GM21717 (cell line): ENCODE results near the gene RNF148.
"Not testable (repeated sequence)": the region's sequence is repeated elsewhere in the genome, so short reads cannot be mapped to it uniquely, and the experiment has no call there.

Experiments used
- ATAC-seq: cut with Tn5 transposase; IDR thresholded peaks from one replicate; pipeline ENCODE4 v1.9.1; 2021; ENCODE audit warnings: mild to moderate bottlenecking, moderate library complexity; ENCODE audit not compliant: unreplicated experiment

Gene RNF148

GRCh38 chr7:122691569-122692235 is 11.0 kb downstream of the RNF148 start:
- ATAC-seq = no peak

GRCh38 chr7:122689346-122690109 is 13.2 kb downstream of the RNF148 start:
- no peak for ATAC-seq

- ATAC-seq = no peak
Observed at GRCh38 chr7:122688400-122688998, 14.2 kb downstream of the RNF148 start.

DNA sequence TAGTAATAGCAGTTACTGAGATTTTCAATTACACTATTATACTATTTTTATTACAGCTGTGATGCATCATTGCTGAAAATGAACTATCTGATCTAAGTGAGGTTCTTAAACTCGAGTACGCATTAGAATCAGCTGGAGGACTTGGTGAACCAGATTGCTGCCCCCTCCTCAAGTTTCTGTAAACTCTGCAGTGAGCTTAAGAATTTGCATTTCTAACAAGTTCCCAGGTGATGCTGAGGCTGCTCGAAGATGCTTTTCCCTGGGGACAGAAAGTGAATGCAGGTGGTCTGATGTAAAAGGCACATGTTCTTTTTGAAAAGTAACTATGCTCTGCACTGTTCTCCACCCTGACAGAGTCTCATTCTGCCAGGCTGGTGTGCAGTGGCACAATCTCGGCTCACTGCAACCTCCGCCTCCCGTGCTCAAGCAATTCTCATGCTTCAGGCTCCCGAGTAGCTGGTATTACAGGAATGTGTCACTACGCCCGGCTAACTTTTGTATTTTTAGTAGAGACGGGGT is 16.3 kb downstream of the RNF148 start:
- ATAC-seq = no peak

DNA sequence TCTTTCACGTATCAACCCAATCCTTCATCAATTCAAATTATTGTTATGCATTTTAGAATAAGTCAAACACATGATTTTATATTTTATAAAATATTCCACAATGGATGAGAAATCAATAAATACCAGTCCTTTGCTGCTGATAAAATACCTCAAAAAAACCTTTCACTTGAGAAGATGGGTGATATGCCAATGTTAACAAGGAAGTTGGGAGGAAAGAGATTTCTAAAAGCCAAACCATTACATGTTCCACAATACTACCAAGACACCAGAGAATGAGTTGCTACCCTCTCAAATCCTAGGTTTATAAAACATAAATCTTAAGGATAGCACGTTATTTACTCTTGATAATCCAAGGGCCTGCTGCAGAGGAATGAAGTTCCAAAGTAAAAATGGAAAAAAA is 18.2 kb downstream of the RNF148 start:
- no peak for ATAC-seq

- ATAC-seq = no peak
Observed at GRCh38 chr7:122682815-122683550, 19.7 kb downstream of the RNF148 start.

GRCh38 chr7:122681186-122681585 is 21.5 kb downstream of the RNF148 start:
- not testable (repeated sequence) for ATAC-seq

DNA sequence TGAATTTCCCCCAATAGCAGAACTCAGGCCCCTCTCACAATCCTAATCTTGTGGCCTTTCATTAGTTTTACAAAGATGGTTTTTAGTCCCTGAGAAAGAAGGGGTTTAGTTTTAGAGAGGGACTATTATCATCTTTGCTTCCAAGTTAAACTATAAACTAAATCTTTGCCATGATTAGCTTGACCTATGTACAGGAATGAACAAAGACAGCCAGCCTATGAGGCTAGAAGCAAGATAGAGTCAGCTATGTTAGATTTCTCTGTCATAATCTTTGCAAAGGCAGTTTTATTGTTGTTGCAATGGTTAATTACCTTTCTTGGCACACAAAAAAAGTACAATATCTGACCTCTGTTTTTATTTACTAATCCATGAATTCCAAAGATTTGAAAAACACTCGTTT is 22.9 kb downstream of the RNF148 start:
- no peak for ATAC-seq

DNA sequence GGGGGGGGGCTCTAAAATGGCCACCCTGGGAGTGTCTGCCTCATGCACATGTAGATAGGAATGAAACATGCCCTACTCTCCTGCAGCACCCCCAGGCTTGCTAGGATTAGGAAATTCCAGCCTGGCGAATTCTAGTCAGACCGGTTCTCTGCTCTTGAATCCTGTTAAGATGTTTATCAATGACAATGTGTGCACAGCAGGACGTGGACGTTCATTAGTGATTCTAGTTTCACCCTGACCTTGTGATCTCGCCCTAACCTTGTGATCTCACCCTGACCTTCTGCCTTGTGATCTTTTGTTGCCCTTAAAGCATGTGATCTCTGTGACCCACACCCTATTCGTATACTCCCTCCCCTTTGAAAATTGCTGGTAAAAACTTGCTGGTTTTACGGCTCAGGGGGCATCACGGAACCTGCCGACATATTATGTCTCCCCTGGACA is 23.4 kb downstream of the RNF148 start:
- ATAC-seq = not testable (repeated sequence)

DNA sequence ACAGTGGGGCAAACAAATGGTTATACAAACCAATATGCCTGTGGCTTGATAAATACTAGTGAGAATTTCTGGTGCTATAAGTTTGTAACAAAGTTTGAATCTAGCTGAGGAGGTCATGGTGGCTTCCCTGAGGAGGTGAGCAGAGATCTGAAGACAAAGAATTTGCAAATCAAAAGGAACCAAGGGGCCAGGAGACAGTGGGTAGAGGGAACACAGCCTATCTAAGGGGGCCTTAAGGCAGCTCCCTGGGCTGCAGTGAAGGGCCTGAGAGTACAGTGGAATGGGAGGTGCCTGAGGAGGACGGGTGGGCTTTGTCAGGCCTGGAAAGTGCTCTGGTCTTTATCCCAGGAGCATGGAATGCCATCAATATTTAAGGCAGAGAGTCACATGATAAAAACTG is 25.6 kb downstream of the RNF148 start:
- ATAC-seq = no peak

GRCh38 chr7:122676466-122676865 is 26.3 kb downstream of the RNF148 start:
- no peak for ATAC-seq

GRCh38 chr7:122675621-122676020 is 27.1 kb downstream of the RNF148 start:
- no peak for ATAC-seq

DNA sequence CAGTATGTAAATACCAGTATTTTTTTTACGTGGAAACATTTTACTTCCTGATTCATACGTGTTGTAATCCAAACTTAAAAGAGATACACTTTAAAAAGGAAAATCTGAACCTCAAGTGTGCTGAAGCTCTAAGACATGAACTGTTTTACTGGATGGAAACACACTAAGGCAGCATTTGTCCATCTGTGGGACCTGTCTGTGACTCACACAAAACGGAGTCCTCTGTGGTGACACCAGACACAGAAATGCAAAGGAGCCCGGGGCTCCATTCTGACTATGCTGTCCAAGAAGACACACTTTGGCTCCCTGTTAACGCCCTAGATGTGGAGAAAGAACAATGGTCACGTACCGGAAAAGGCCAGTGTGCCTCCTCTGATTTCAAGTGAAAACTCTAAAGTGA is 27.7 kb downstream of the RNF148 start:
- no peak for ATAC-seq

DNA sequence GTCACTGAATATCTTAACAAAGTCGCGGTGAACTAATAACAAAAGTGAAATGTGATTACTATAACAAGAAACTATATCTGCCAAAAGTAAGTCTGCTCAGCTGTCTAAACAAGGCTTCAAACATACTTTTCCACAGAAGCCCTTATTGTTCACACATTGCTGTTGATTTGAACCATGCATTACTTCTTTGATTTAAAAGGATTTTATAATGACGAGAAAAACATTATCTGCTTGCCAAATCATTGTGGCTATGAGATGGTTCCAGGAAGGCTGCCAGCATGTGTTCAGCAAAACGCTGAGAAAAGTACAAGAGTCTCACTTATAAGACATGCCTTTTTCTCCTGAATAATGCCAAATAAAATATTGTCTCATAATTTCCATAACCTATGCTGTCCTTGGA is 28.2 kb downstream of the RNF148 start:
- ATAC-seq = no peak

- ATAC-seq = no peak
Observed at GRCh38 chr7:122673951-122674350, 28.8 kb downstream of the RNF148 start.

DNA sequence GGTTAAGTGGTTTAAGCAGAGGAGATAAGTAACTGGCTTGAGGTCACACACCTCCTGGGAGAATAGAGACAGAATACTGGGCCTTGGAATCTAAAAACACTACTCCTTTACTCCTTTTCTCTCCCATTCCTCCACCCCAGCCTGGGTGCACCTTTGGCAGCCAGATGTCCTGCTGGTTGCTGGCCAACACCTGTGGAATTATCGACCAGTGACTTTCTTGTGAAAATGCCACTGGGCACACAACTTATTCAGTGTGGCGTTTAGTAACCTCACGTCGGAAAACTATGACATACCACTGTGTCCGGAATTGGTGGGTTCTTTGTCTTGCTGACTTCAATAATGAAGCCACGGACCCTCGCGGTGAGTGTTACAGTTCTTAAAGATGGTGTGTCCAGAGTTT is 30.2 kb downstream of the RNF148 start:
- no peak for ATAC-seq

- no peak for ATAC-seq
Observed at GRCh38 chr7:122663733-122664132, 39.0 kb downstream of the RNF148 start.

GRCh38 chr7:122658856-122659255 is 43.9 kb downstream of the RNF148 start:
- no peak for ATAC-seq

GRCh38 chr7:122653685-122654084 is 49.0 kb downstream of the RNF148 start:
- no peak for ATAC-seq

DNA sequence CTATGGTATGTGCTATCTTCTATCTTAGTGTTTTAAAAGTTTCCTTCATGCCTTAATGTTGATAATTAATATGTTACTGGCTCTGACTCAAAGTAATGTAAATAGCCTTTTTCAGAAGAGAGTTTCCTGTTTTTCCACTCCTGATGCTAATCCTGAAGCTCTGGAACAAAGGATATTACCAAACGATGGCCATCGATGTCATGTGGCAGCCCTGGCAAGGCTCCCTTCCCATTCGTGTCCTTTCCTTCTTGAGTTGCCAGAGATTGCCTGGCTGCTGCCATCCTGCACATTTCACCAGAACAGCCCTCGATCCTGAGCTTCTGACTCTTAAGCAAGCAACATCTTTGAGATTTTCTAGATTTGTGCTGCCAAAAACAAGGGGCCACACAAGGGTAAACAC is 49.8 kb downstream of the RNF148 start:
- ATAC-seq = no peak
